ENCODE data around the gene PALB2. TPM values are rescaled to one million over a fixed set of nuclear protein-coding genes. Genes with fewer than 3 reads are reported as not detected.

Gene PALB2
- total and polyA plus RNA-seq, 9 of the 15 experiments (the other 6 are each of a cell fraction or from before 2014, with no cell fraction given), result 7.0 to 25.8 (median 15.2) TPM

DNA sequence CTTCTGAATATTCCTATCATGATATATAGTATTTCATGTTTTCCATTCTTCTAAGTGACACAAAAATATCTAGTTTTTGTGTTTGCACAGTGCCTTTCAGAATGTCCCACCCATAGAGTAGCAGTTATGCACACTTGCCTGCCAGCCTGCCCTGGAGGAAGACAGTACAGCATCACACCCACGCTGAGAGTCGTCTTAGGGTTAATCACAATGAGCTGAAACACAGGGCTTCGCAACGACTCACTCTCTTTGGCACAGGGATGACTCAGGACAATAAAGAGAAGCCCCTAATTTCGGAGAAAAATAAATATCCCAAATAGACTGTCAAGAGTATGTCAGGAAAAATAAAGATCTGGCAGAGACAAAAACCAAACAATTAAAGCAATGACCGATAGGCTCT lies 33.4 kb downstream of the PALB2 start:
- no peaks in the 10 kb centered on the region for H3K9me1 ChIP-seq (ENCODE audit: control insufficient read depth, insufficient read depth, low read length)
- no peak overlapping the region for H3K27ac ChIP-seq (ENCODE audit: extremely low read depth, low read depth, low read length)
- ATAC-seq, result no peak
- no peak overlapping the region for H3K9ac ChIP-seq (ENCODE audit: insufficient read depth in 1 of 2, low read depth in 2 of 2, low read length in 2 of 2)
- intact Hi-C loops (cut with micrococcal nuclease) (no loop called here), in situ Hi-C loops (cut with MboI) (no loop called here)
- no peak overlapping the region for H3K4me3 ChIP-seq
- H2AFZ ChIP-seq (ENCODE audit: low read depth, low read length), result no peak overlapping the region
- no peak for DNase-seq (ENCODE audit: extremely low read depth in 1 of 4, low spot score in 3 of 4)
- H3K36me3 ChIP-seq (ENCODE audit: control insufficient read depth, insufficient read depth, low read length), result peaks cover 58% of the 10 kb centered on the region; the same call in 2 of the 3 replicates
- no peak for TF ChIP-seq SOX6 (IDR thresholded peaks at IDR 0.05)
- TF ChIP-seq, protein P1, sequence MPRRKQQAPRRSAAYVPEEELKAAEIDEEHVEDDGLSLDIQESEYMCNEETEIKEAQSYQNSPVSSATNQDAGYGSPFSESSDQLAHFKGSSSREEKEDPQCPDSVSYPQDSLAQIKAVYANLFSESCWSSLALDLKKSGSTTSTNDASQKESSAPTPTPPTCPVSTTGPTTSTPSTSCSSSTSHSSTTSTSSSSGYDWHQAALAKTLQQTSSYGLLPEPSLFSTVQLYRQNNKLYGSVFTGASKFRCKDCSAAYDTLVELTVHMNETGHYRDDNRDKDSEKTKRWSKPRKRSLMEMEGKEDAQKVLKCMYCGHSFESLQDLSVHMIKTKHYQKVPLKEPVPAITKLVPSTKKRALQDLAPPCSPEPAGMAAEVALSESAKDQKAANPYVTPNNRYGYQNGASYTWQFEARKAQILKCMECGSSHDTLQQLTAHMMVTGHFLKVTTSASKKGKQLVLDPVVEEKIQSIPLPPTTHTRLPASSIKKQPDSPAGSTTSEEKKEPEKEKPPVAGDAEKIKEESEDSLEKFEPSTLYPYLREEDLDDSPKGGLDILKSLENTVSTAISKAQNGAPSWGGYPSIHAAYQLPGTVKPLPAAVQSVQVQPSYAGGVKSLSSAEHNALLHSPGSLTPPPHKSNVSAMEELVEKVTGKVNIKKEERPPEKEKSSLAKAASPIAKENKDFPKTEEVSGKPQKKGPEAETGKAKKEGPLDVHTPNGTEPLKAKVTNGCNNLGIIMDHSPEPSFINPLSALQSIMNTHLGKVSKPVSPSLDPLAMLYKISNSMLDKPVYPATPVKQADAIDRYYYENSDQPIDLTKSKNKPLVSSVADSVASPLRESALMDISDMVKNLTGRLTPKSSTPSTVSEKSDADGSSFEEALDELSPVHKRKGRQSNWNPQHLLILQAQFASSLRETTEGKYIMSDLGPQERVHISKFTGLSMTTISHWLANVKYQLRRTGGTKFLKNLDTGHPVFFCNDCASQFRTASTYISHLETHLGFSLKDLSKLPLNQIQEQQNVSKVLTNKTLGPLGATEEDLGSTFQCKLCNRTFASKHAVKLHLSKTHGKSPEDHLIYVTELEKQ (CRISPR knock-in tag; IDR thresholded peaks at IDR 0.05), result no peak
- TF ChIP-seq ZNF143 (CRISPR knock-in tag; IDR thresholded peaks at IDR 0.05), result no peak
- TF ChIP-seq, protein P2, sequence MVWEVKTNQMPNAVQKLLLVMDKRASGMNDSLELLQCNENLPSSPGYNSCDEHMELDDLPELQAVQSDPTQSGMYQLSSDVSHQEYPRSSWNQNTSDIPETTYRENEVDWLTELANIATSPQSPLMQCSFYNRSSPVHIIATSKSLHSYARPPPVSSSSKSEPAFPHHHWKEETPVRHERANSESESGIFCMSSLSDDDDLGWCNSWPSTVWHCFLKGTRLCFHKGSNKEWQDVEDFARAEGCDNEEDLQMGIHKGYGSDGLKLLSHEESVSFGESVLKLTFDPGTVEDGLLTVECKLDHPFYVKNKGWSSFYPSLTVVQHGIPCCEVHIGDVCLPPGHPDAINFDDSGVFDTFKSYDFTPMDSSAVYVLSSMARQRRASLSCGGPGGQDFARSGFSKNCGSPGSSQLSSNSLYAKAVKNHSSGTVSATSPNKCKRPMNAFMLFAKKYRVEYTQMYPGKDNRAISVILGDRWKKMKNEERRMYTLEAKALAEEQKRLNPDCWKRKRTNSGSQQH (CRISPR knock-in tag; IDR thresholded peaks at IDR 0.05), result no peak
- TF ChIP-seq HCFC1 (IDR thresholded peaks at IDR 0.05; ENCODE audit: low read depth, low read length), result no peak
- TF ChIP-seq LCOR (CRISPR knock-in tag; IDR thresholded peaks at IDR 0.05), result no peak
- TF ChIP-seq HDGF (IDR thresholded peaks at IDR 0.05), result no peak
- TF ChIP-seq RBM39 (optimal IDR thresholded peaks at IDR 0.05; ENCODE audit: low read depth, low read length), result no peak
- TF ChIP-seq, protein P3, sequence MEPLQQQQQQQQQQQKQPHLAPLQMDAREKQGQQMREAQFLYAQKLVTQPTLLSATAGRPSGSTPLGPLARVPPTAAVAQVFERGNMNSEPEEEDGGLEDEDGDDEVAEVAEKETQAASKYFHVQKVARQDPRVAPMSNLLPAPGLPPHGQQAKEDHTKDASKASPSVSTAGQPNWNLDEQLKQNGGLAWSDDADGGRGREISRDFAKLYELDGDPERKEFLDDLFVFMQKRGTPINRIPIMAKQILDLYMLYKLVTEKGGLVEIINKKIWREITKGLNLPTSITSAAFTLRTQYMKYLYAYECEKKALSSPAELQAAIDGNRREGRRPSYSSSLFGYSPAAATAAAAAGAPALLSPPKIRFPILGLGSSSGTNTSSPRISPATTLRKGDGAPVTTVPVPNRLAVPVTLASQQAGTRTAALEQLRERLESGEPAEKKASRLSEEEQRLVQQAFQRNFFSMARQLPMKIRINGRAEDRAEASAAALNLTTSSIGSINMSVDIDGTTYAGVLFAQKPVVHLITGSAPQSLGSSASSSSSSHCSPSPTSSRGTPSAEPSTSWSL (CRISPR knock-in tag; IDR thresholded peaks at IDR 0.05; ENCODE audit: borderline replicate concordance), result no peak
- TF ChIP-seq HNRNPL (IDR thresholded peaks at IDR 0.05; ENCODE audit: low read depth, low read length), result no peak
- TF ChIP-seq GABPA (tag; conservative IDR thresholded peaks at IDR 0.05; ENCODE audit: low read depth), result no peak
- POLR2A ChIA-PET, result no interaction called here
- no TSS peak for BruUV-seq (replicated peaks)
- no peak overlapping the region for H3K4me2 ChIP-seq (ENCODE audit: insufficient read depth, low read length)
- CTCF ChIA-PET (ENCODE audit: low intra/inter-chr PET ratio), result no interaction called here
- WGBS (ENCODE audit: insufficient coverage, low coverage, missing lambda C conversion rate), result 75% methylated on average over 6 of the region's 6 CpGs
- no peaks in the 10 kb centered on the region for H3K9me3 ChIP-seq (replicated peaks; ENCODE audit: control insufficient read depth, insufficient read depth, low read depth, low read length)
- FAIRE-seq, result no peak
- no peaks in the 10 kb centered on the region for H3K4me1 ChIP-seq (replicated peaks in 1 of 2; ENCODE audit: control insufficient read depth in 2 of 2, insufficient read depth in 2 of 2, low read length in 2 of 2)
- no peaks in the 10 kb centered on the region for H3K79me2 ChIP-seq (ENCODE audit: control insufficient read depth, insufficient read depth, low read length)
- no peaks in the 10 kb centered on the region for H3K27me3 ChIP-seq (ENCODE audit: control insufficient read depth in 2 of 2, insufficient read depth in 2 of 2, low read length in 2 of 2)
- no peaks in the 10 kb centered on the region for H4K20me1 ChIP-seq (replicated peaks; ENCODE audit: control insufficient read depth, insufficient read depth, low read length)

Measured in K562 (cell line).